ENCODE data around the gene DPF3. TPM values are rescaled to one million over a fixed set of nuclear protein-coding genes. Genes with fewer than 3 reads are reported as not detected.

Gene DPF3
- total RNA-seq, 1 experiment from 2014 or later: 1.9 TPM

DNA sequence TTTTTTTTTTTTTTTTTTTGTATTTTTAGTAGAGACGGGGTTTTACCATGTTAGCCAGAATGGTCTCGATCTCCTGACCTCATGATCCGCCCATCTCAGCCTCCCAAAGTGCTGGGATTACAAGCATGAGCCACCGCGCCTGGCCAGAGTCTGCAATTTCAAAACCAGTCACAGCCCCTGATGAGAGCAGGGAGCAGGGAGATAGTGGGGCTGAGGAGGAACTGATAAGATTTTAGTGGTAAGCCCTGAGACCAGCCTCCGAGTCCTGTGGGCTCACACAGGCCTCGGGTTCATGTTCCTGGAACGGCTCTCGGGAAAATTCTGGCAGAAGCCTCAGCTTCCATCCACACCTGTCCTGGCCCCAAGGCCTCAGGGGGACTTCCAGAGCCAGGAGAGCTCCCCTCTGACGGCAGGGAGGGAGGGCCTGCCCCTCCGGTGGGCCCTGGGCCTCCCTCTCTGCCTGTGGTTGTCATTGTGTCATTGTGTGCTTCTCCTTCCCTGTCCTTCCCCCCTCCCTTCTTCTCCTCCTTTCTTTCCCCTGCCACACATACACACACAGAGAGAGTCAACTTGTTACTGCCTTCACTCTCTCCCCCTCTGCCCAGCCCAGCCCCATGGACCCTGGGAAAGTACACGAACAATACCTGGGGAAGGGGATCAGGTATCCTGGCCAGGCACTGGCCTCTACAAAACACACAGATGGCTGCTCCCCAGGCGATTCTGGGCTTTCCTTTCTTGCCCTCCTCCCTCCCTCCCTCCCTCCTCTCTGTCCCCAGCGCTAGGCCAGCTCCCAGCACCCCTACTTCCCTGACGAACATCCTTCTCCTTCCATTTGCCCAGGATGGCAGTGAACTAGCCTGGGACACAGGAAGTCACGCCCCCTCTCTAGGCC is 294.1 kb downstream of the DPF3 start:
- no peak for TF ChIP-seq CTCF (IDR thresholded peaks at IDR 0.05; ENCODE audit: unreplicated experiment)
- no peak for DNase-seq (ENCODE audit: unreplicated experiment)
- ChIA-PET POLR2A (no interaction called here), CTCF (interaction anchor here (0.6 kb wide), 2 partner anchors 82 to 87 kb away, joined by 3 to 6 read pairs; no protein-coding TSS in a partner anchor)
- Mint-ChIP-seq H3K9me3 (ENCODE audit: unreplicated experiment) (no peaks in the 10 kb centered on the region), H3K36me3 (ENCODE audit: insufficient read depth, unreplicated experiment) (no peaks in the 10 kb centered on the region), H3K27me3 (ENCODE audit: insufficient read depth, unreplicated experiment) (peaks cover 11% of the 10 kb centered on the region), H3K4me3 (ENCODE audit: unreplicated experiment) (no peak overlapping the region), H3K27ac (ENCODE audit: low read depth, unreplicated experiment) (no peak overlapping the region), H3K4me1 (ENCODE audit: insufficient read depth, unreplicated experiment) (no peaks in the 10 kb centered on the region)
- no TSS peak for BruUV-seq (replicated peaks)
- intact Hi-C loops (cut with micrococcal nuclease): no loop called here

DNA sequence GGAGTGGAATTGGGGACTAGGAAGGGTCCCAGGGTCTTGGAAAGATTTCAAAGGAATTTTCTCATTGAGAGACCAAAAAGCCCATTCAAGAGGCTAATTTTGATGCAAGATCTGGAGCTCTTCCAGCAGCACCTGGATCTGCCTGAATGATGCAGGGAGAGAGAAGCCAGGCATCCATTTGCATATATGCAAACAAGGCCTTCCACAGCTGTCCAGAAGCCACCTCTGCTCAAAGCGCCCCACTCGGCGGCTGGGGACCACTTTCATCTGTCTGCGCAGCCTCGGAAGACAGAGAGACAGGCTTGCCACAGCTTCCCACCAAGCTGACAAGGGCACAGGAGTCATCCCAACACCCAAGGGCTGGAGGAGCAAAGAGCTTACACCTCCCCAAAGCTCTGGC is 295.6 kb downstream of the DPF3 start:
- intact Hi-C loops (cut with micrococcal nuclease): no loop called here
- POLR2A ChIA-PET: interaction anchor here (0.6 to 1.2 kb wide), 2 partner anchors 17 to 296 kb away, joined by 3 read pairs; partner anchors contain the start of gene DPF3
- TF ChIP-seq CTCF (IDR thresholded peaks at IDR 0.05; ENCODE audit: unreplicated experiment): no peak
- no peak overlapping the region for H3K4me3 Mint-ChIP-seq (ENCODE audit: unreplicated experiment)
- no peaks in the 10 kb centered on the region for H3K4me1 Mint-ChIP-seq (ENCODE audit: insufficient read depth, unreplicated experiment)
- CTCF ChIA-PET: no interaction called here
- H3K27me3 Mint-ChIP-seq (ENCODE audit: insufficient read depth, unreplicated experiment): peaks cover 11% of the 10 kb centered on the region
- no TSS peak for BruUV-seq (replicated peaks)
- no peaks in the 10 kb centered on the region for H3K9me3 Mint-ChIP-seq (ENCODE audit: unreplicated experiment)
- H3K36me3 Mint-ChIP-seq (ENCODE audit: insufficient read depth, unreplicated experiment): no peaks in the 10 kb centered on the region
- H3K27ac Mint-ChIP-seq (ENCODE audit: low read depth, unreplicated experiment): no peak overlapping the region
- DNase-seq (ENCODE audit: unreplicated experiment): no peak

- POLR2A ChIA-PET: interaction anchor here (0.5 to 1.2 kb wide), 3 partner anchors 16 to 327 kb away, joined by 3 read pairs; partner anchors contain the start of gene DPF3
- H3K27ac Mint-ChIP-seq (ENCODE audit: low read depth, unreplicated experiment): no peak overlapping the region
- H3K4me1 Mint-ChIP-seq (ENCODE audit: insufficient read depth, unreplicated experiment): no peaks in the 10 kb centered on the region
- H3K9me3 Mint-ChIP-seq (ENCODE audit: unreplicated experiment): no peaks in the 10 kb centered on the region
- BruUV-seq (replicated peaks): no TSS peak
- no peak for TF ChIP-seq CTCF (IDR thresholded peaks at IDR 0.05; ENCODE audit: unreplicated experiment)
- H3K27me3 Mint-ChIP-seq (ENCODE audit: insufficient read depth, unreplicated experiment): peaks cover 11% of the 10 kb centered on the region
- no peak for DNase-seq (ENCODE audit: unreplicated experiment)
- no peaks in the 10 kb centered on the region for H3K36me3 Mint-ChIP-seq (ENCODE audit: insufficient read depth, unreplicated experiment)
- CTCF ChIA-PET: no interaction called here
- no peak overlapping the region for H3K4me3 Mint-ChIP-seq (ENCODE audit: unreplicated experiment)
- intact Hi-C loops (cut with micrococcal nuclease): no loop called here
Measured at GRCh38 chr14:72597252-72598233, 296.4 kb downstream of the DPF3 start.
